ENCODE results near the gene HS3ST5. TPM values are rescaled to one million over a fixed set of nuclear protein-coding genes. Genes with fewer than 3 reads are reported as not detected.

HS3ST5 gene
- total and polyA plus RNA-seq, 2 experiments from 2014 or later: 2.8 to 3.5 TPM

DNA sequence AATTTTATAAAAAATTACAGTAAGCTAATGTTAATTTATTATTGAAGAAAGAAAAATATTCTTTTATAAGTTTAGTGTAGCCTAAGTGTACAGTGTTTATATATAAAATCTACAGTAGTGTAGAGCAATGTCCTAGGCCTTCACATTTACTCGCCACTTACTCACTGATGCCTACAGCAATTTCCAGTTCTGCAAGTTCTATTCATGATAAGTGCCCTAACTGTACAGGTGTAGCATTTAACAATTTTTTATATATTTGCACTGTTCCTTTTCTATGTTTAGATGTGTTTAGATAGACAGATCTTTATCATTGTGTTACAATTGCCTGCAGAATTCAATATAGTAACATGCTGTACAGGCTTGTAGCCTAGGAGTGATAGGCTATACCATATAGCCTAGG is 291.8 kb downstream of the HS3ST5 start (continued):
- no peak for TF ChIP-seq JUNB (IDR thresholded peaks at IDR 0.05; ENCODE audit: unreplicated experiment)
- TF ChIP-seq, protein P1, sequence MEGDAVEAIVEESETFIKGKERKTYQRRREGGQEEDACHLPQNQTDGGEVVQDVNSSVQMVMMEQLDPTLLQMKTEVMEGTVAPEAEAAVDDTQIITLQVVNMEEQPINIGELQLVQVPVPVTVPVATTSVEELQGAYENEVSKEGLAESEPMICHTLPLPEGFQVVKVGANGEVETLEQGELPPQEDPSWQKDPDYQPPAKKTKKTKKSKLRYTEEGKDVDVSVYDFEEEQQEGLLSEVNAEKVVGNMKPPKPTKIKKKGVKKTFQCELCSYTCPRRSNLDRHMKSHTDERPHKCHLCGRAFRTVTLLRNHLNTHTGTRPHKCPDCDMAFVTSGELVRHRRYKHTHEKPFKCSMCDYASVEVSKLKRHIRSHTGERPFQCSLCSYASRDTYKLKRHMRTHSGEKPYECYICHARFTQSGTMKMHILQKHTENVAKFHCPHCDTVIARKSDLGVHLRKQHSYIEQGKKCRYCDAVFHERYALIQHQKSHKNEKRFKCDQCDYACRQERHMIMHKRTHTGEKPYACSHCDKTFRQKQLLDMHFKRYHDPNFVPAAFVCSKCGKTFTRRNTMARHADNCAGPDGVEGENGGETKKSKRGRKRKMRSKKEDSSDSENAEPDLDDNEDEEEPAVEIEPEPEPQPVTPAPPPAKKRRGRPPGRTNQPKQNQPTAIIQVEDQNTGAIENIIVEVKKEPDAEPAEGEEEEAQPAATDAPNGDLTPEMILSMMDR (conservative IDR thresholded peaks at IDR 0.05; ENCODE audit: low read depth in 2 of 2): no peak

DNA sequence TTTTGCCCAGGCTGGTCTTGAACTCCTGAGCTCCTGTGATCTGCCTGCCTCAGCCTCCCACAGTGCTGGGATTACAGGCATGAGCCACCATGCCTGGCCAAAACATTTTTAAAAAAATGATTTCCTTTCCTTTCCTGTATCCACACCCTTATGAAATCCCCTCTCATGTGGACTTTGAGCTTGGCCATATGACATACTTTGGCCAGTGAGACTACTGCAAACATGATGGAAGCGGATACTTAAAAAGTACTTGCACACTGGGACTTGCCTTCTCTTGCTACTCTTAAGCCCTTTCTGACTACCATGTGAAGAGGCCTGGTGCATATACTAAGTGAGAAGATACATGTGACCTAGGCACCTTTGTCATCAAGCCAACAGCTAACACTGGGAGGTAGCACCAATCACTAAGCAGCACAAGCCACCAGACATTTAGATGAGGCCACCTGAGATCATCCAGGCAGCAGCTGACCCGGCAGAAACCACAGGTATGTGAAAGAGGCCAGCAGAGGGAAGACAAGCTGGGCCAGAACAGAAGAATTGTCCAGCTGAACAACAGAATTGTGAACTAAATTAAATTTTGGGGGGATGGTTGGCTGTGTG is 293.4 kb downstream of the HS3ST5 start:
- Histone ChIP-seq H3K27ac (ENCODE audit: low read depth) (no peak overlapping the region), H3K4me2 (no peak overlapping the region), H3K79me2 (replicated peaks; ENCODE audit: insufficient read depth) (no peaks in the 10 kb centered on the region), H2AFZ (no peak overlapping the region), H3K36me3 (ENCODE audit: insufficient read depth) (no peaks in the 10 kb centered on the region), H3K27me3 (ENCODE audit: insufficient read depth) (no peaks in the 10 kb centered on the region), H3F3A (replicated peaks; ENCODE audit: low read depth) (no peaks in the 10 kb centered on the region), H3K4me3 (no peak overlapping the region), H3K4me1 (ENCODE audit: insufficient read depth) (no peaks in the 10 kb centered on the region), H3K9me2 (ENCODE audit: insufficient read depth) (0 out of 2 replicates have a peak, but pooled peaks cover 2% of the 10 kb centered on the region), H4K20me1 (replicated peaks; ENCODE audit: insufficient read depth) (no peaks in the 10 kb centered on the region)
- ATAC-seq (no peak), DNase-seq (ENCODE audit: low spot score) (no peak)
- H3K27me3 Mint-ChIP-seq (ENCODE audit: insufficient read depth, low read depth, poor library complexity): peaks cover 2% of the 10 kb centered on the region
- H3K4me3 Mint-ChIP-seq: no peak overlapping the region
- H3K36me3 Mint-ChIP-seq (ENCODE audit: low read depth): peaks cover 4% of the 10 kb centered on the region; the same call in 2 of the 3 replicates
- no peak overlapping the region for H3K27ac Mint-ChIP-seq
- H3K4me1 Mint-ChIP-seq: peaks cover 3% of the 10 kb centered on the region
- peaks cover 5% of the 10 kb centered on the region for H3K9me3 Mint-ChIP-seq
- TF ChIP-seq NANOG (IDR thresholded peaks at IDR 0.05; ENCODE audit: borderline replicate concordance): no peak
- TF ChIP-seq STAT1 (IDR thresholded peaks at IDR 0.05; ENCODE audit: unreplicated experiment): no peak
- TF ChIP-seq, protein P2, sequence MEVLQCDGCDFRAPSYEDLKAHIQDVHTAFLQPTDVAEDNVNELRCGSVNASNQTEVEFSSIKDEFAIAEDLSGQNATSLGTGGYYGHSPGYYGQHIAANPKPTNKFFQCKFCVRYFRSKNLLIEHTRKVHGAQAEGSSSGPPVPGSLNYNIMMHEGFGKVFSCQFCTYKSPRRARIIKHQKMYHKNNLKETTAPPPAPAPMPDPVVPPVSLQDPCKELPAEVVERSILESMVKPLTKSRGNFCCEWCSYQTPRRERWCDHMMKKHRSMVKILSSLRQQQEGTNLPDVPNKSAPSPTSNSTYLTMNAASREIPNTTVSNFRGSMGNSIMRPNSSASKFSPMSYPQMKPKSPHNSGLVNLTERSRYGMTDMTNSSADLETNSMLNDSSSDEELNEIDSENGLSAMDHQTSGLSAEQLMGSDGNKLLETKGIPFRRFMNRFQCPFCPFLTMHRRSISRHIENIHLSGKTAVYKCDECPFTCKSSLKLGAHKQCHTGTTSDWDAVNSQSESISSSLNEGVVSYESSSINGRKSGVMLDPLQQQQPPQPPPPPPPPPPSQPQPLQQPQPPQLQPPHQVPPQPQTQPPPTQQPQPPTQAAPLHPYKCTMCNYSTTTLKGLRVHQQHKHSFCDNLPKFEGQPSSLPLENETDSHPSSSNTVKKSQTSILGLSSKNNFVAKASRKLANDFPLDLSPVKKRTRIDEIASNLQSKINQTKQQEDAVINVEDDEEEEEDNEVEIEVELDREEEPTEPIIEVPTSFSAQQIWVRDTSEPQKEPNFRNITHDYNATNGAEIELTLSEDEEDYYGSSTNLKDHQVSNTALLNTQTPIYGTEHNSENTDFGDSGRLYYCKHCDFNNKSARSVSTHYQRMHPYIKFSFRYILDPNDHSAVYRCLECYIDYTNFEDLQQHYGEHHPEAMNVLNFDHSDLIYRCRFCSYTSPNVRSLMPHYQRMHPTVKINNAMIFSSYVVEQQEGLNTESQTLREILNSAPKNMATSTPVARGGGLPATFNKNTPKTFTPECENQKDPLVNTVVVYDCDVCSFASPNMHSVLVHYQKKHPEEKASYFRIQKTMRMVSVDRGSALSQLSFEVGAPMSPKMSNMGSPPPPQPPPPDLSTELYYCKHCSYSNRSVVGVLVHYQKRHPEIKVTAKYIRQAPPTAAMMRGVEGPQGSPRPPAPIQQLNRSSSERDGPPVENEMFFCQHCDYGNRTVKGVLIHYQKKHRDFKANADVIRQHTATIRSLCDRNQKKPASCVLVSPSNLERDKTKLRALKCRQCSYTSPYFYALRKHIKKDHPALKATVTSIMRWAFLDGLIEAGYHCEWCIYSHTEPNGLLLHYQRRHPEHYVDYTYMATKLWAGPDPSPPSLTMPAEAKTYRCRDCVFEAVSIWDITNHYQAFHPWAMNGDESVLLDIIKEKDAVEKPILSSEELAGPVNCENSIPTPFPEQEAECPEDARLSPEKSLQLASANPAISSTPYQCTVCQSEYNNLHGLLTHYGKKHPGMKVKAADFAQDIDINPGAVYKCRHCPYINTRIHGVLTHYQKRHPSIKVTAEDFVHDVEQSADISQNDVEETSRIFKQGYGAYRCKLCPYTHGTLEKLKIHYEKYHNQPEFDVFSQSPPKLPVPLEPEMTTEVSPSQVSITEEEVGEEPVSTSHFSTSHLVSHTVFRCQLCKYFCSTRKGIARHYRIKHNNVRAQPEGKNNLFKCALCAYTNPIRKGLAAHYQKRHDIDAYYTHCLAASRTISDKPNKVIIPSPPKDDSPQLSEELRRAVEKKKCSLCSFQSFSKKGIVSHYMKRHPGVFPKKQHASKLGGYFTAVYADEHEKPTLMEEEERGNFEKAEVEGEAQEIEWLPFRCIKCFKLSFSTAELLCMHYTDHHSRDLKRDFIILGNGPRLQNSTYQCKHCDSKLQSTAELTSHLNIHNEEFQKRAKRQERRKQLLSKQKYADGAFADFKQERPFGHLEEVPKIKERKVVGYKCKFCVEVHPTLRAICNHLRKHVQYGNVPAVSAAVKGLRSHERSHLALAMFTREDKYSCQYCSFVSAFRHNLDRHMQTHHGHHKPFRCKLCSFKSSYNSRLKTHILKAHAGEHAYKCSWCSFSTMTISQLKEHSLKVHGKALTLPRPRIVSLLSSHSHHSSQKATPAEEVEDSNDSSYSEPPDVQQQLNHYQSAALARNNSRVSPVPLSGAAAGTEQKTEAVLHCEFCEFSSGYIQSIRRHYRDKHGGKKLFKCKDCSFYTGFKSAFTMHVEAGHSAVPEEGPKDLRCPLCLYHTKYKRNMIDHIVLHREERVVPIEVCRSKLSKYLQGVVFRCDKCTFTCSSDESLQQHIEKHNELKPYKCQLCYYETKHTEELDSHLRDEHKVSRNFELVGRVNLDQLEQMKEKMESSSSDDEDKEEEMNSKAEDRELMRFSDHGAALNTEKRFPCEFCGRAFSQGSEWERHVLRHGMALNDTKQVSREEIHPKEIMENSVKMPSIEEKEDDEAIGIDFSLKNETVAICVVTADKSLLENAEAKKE (CRISPR knock-in tag; IDR thresholded peaks at IDR 0.05): no peak
- no peak for TF ChIP-seq CREB1 (CRISPR knock-in tag; IDR thresholded peaks at IDR 0.05; ENCODE audit: low read depth)
- TF ChIP-seq, protein P3, sequence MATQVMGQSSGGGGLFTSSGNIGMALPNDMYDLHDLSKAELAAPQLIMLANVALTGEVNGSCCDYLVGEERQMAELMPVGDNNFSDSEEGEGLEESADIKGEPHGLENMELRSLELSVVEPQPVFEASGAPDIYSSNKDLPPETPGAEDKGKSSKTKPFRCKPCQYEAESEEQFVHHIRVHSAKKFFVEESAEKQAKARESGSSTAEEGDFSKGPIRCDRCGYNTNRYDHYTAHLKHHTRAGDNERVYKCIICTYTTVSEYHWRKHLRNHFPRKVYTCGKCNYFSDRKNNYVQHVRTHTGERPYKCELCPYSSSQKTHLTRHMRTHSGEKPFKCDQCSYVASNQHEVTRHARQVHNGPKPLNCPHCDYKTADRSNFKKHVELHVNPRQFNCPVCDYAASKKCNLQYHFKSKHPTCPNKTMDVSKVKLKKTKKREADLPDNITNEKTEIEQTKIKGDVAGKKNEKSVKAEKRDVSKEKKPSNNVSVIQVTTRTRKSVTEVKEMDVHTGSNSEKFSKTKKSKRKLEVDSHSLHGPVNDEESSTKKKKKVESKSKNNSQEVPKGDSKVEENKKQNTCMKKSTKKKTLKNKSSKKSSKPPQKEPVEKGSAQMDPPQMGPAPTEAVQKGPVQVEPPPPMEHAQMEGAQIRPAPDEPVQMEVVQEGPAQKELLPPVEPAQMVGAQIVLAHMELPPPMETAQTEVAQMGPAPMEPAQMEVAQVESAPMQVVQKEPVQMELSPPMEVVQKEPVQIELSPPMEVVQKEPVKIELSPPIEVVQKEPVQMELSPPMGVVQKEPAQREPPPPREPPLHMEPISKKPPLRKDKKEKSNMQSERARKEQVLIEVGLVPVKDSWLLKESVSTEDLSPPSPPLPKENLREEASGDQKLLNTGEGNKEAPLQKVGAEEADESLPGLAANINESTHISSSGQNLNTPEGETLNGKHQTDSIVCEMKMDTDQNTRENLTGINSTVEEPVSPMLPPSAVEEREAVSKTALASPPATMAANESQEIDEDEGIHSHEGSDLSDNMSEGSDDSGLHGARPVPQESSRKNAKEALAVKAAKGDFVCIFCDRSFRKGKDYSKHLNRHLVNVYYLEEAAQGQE (IDR thresholded peaks at IDR 0.05; ENCODE audit: unreplicated experiment): no peak
- no peak for TF ChIP-seq ZNF331 (CRISPR knock-in tag; IDR thresholded peaks at IDR 0.05; ENCODE audit: low read depth)
- no peak for TF ChIP-seq ZNF114 (CRISPR knock-in tag; IDR thresholded peaks at IDR 0.05)
- TF ChIP-seq, protein P1 (conservative IDR thresholded peaks at IDR 0.05; ENCODE audit: low read depth in 2 of 2): no peak

Data from GM23338 (cell line).